ENCODE results near the gene PAK5. TPM values are rescaled to one million over a fixed set of nuclear protein-coding genes. Genes with fewer than 3 reads are reported as not detected.

Gene PAK5
- total and polyA plus RNA-seq, 4 donors: 0.02 to 0.17 (median 0.04) TPM; not detected in 1

- H3K27me3 ChIP-seq (ENCODE audit: control insufficient read depth in 4 of 4, insufficient read depth in 4 of 4, low read length in 3 of 4): peaks cover 0 to 8% (median 0%) of the 10 kb centered on the region in 4 donors
- no peaks in the 10 kb centered on the region for H3K36me3 ChIP-seq (ENCODE audit: control insufficient read depth in 4 of 4, insufficient read depth in 3 of 4, low read depth in 1 of 4, low read length in 3 of 4)
- TF ChIP-seq FOXA2 (IDR thresholded peaks at IDR 0.05): no peak
- TF ChIP-seq SP1 (IDR thresholded peaks at IDR 0.05): no peak
- TF ChIP-seq HNF4A (conservative IDR thresholded peaks at IDR 0.05): no peak
- no peak for TF ChIP-seq CTCF (IDR thresholded peaks at IDR 0.05; ENCODE audit: low read depth, low read length, missing input control)
- no peak for TF ChIP-seq HNF4G (IDR thresholded peaks at IDR 0.05)
- TF ChIP-seq FOXA1 (IDR thresholded peaks at IDR 0.05): no peak
- H3K4me3 ChIP-seq (ENCODE audit: low read depth in 1 of 3, low read length in 3 of 3): no peak overlapping the region
- WGBS: 44% methylated on average over 3 of the region's 3 CpGs
- no peak for DNase-seq (ENCODE audit: low spot score)
- H3K9ac ChIP-seq (ENCODE audit: low read depth in 1 of 2, low read length in 2 of 2): no peak overlapping the region
- no peak overlapping the region for H3K27ac ChIP-seq (ENCODE audit: low read depth in 1 of 2, low read length in 2 of 2)
- peaks cover 0 to 6% (median 0%) of the 10 kb centered on the region in 4 donors for H3K9me3 ChIP-seq (ENCODE audit: control insufficient read depth in 4 of 4, low read length in 3 of 4)
- H3K4me1 ChIP-seq (ENCODE audit: control insufficient read depth in 4 of 4, insufficient read depth in 4 of 4, low read length in 3 of 4): no peaks in the 10 kb centered on the region
These were observed 82.2 kb downstream of the PAK5 start for GRCh38 chr20:9756660-9757059.

DNA sequence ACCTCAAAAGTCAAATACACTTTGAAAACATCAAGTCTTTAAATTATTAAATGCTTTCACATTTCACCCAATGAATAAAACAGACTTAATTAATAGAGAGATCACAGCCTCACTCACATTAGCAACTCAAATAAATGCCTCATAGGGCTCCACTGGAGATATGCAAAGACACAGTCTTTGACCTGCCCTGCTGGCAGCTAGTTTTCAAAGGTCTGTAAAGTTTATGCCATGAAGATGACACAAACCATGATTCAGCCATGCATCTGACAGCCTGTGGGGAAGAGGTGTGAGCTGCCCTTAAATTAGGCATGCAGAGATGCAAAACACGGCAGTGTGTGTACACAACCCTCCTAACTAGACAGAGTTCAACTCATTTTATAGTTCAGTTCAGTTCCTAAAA is 83.6 kb downstream of the PAK5 start:
- Histone ChIP-seq H3K27me3 (ENCODE audit: control insufficient read depth in 4 of 4, insufficient read depth in 4 of 4, low read length in 3 of 4) (peaks cover 0 to 8% (median 0%) of the 10 kb centered on the region in 4 donors), H3K4me1 (ENCODE audit: control insufficient read depth in 4 of 4, insufficient read depth in 4 of 4, low read length in 3 of 4) (no peaks in the 10 kb centered on the region), H3K9me3 (ENCODE audit: control insufficient read depth in 4 of 4, low read length in 3 of 4) (no peaks in the 10 kb centered on the region), H3K36me3 (ENCODE audit: control insufficient read depth in 4 of 4, insufficient read depth in 3 of 4, low read depth in 1 of 4, low read length in 3 of 4) (no peaks in the 10 kb centered on the region), H3K9ac (ENCODE audit: low read depth in 1 of 2, low read length in 2 of 2) (no peak overlapping the region), H3K27ac (ENCODE audit: low read depth in 1 of 2, low read length in 2 of 2) (no peak overlapping the region), H3K4me3 (ENCODE audit: low read depth in 1 of 3, low read length in 3 of 3) (no peak overlapping the region)
- TF ChIP-seq, protein P1, sequence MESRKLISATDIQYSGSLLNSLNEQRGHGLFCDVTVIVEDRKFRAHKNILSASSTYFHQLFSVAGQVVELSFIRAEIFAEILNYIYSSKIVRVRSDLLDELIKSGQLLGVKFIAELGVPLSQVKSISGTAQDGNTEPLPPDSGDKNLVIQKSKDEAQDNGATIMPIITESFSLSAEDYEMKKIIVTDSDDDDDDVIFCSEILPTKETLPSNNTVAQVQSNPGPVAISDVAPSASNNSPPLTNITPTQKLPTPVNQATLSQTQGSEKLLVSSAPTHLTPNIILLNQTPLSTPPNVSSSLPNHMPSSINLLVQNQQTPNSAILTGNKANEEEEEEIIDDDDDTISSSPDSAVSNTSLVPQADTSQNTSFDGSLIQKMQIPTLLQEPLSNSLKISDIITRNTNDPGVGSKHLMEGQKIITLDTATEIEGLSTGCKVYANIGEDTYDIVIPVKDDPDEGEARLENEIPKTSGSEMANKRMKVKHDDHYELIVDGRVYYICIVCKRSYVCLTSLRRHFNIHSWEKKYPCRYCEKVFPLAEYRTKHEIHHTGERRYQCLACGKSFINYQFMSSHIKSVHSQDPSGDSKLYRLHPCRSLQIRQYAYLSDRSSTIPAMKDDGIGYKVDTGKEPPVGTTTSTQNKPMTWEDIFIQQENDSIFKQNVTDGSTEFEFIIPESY (IDR thresholded peaks at IDR 0.05): no peak
- no peak for TF ChIP-seq RAD21 (IDR thresholded peaks at IDR 0.05)
- TF ChIP-seq YY1 (IDR thresholded peaks at IDR 0.05): no peak
- no peak for TF ChIP-seq EGR1 (IDR thresholded peaks at IDR 0.05; ENCODE audit: low read depth in 2 of 2)
- TF ChIP-seq, protein P2, sequence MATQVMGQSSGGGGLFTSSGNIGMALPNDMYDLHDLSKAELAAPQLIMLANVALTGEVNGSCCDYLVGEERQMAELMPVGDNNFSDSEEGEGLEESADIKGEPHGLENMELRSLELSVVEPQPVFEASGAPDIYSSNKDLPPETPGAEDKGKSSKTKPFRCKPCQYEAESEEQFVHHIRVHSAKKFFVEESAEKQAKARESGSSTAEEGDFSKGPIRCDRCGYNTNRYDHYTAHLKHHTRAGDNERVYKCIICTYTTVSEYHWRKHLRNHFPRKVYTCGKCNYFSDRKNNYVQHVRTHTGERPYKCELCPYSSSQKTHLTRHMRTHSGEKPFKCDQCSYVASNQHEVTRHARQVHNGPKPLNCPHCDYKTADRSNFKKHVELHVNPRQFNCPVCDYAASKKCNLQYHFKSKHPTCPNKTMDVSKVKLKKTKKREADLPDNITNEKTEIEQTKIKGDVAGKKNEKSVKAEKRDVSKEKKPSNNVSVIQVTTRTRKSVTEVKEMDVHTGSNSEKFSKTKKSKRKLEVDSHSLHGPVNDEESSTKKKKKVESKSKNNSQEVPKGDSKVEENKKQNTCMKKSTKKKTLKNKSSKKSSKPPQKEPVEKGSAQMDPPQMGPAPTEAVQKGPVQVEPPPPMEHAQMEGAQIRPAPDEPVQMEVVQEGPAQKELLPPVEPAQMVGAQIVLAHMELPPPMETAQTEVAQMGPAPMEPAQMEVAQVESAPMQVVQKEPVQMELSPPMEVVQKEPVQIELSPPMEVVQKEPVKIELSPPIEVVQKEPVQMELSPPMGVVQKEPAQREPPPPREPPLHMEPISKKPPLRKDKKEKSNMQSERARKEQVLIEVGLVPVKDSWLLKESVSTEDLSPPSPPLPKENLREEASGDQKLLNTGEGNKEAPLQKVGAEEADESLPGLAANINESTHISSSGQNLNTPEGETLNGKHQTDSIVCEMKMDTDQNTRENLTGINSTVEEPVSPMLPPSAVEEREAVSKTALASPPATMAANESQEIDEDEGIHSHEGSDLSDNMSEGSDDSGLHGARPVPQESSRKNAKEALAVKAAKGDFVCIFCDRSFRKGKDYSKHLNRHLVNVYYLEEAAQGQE (IDR thresholded peaks at IDR 0.05): no peak
- TF ChIP-seq JUND (IDR thresholded peaks at IDR 0.05): no peak
- TF ChIP-seq TAF1 (conservative IDR thresholded peaks at IDR 0.05): no peak
- TF ChIP-seq CTCF (IDR thresholded peaks at IDR 0.05; ENCODE audit: low read depth, low read length, missing input control): no peak
- no peak for TF ChIP-seq FOXA1 (IDR thresholded peaks at IDR 0.05)
- TF ChIP-seq, protein P3, sequence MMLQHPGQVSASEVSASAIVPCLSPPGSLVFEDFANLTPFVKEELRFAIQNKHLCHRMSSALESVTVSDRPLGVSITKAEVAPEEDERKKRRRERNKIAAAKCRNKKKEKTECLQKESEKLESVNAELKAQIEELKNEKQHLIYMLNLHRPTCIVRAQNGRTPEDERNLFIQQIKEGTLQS (IDR thresholded peaks at IDR 0.05): no peak
- TF ChIP-seq RXRA (IDR thresholded peaks at IDR 0.05): no peak
- no peak for TF ChIP-seq FOXA2 (IDR thresholded peaks at IDR 0.05)
- no peak for TF ChIP-seq GABPA (IDR thresholded peaks at IDR 0.05 in 1 of 2, conservative IDR thresholded peaks at IDR 0.05 in 1 of 2)
- TF ChIP-seq SP1 (IDR thresholded peaks at IDR 0.05): no peak
- no peak for TF ChIP-seq NR2F2 (IDR thresholded peaks at IDR 0.05)
- TF ChIP-seq MAX (IDR thresholded peaks at IDR 0.05): no peak
- TF ChIP-seq HNF4G (IDR thresholded peaks at IDR 0.05): no peak
- no peak for TF ChIP-seq HNF4A (conservative IDR thresholded peaks at IDR 0.05)
- 42% methylated on average over 1 of the region's 1 CpG for WGBS
- no peak for DNase-seq (ENCODE audit: low spot score)
